Tibial nerve (tissue), 4 donors: ENCODE results near the gene NHSL1. TPM values are rescaled to one million over a fixed set of nuclear protein-coding genes. Genes with fewer than 3 reads are reported as not detected.

Source experiments
- DNase-seq, 2 donors: peaks; one replicate each; pipeline ENCODE4 v3.0.0-alpha.2; 2019; ENCODE audit warnings: low spot score in 2 of 2
- H3K27ac ChIP-seq, 4 donors: fragments of 200-600 bp; sonication (generic) in 3 of 4; one replicate each; pipeline ENCODE4 v1.5.1; 2017 to 2019; ENCODE audit warnings: mild to moderate bottlenecking in 1 of 4
- H3K27me3 ChIP-seq, 2 donors: fragments of 200-600 bp; sonication (generic) in 1 of 2; one replicate each; pipeline versions ENCODE4 v1.5.1 to v1.6.0; 2017 to 2019
- H3K36me3 ChIP-seq, 3 donors: fragments of 200-600 bp; sonication (generic); one replicate each; pipeline ENCODE4 v1.5.1; 2018 to 2019
- H3K4me1 ChIP-seq, 4 donors: fragments of 200-600 bp; sonication (generic) in 3 of 4; one replicate each; pipeline ENCODE4 v1.5.1; 2017 to 2019
- H3K4me3 ChIP-seq, 4 donors: fragments of 200-600 bp; sonication (generic) in 3 of 4; one replicate each; pipeline ENCODE4 v1.5.1; 2017 to 2019; ENCODE audit warnings: mild to moderate bottlenecking in 1 of 4, moderate library complexity in 1 of 4
- H3K9me3 ChIP-seq, 4 donors: fragments of 200-600 bp; sonication (generic) in 3 of 4; one replicate each; pipeline ENCODE4 v1.5.1; 2017 to 2019
- EP300 ChIP-seq, 2 donors: sonication (generic); formaldehyde crosslinking; IDR thresholded peaks; one replicate each; pipeline ENCODE4 v1.6.1; 2017; ENCODE audit warnings: antibody characterized with exemption in 2 of 2, mild to moderate bottlenecking in 1 of 2
- POLR2A ChIP-seq, 2 donors: fragments of 450-650 bp; IDR thresholded peaks; one replicate each; pipeline ENCODE4 v1.6.1; 2017; ENCODE audit warnings: antibody characterized with exemption in 2 of 2, mild to moderate bottlenecking in 2 of 2, moderate library complexity in 2 of 2
- WGBS, 2 donors: methylation state at CpG; one replicate each; pipeline ENCODE4 v1.1.5; 2018; 5-methylcytosine and 5-hydroxymethylcytosine counted together
- total RNA-seq, 4 donors: library from RNA; depleted of rRNA; stranded (reverse); fragments of >200 nt; gene quantifications; one replicate each; pipeline ENCODE4 v1.1.0, GENCODE V29; 2016
- TF ChIP-seq, protein P1 (sequence below), 5 experiments: fragments of 200-600 bp in 3 of 5; fragments of 450-650 bp in 2 of 5; sonication (generic) in 3 of 5; IDR thresholded peaks; one replicate each; pipeline ENCODE4 v1.5.1; 2016 to 2019; ENCODE audit warnings: antibody characterized with exemption in 5 of 5, mild to moderate bottlenecking in 3 of 5, moderate library complexity in 2 of 5

NHSL1 gene
- total RNA-seq, 4 donors from 2014 or later, result 8.6 to 17.3 (median 12.6) TPM

DNA sequence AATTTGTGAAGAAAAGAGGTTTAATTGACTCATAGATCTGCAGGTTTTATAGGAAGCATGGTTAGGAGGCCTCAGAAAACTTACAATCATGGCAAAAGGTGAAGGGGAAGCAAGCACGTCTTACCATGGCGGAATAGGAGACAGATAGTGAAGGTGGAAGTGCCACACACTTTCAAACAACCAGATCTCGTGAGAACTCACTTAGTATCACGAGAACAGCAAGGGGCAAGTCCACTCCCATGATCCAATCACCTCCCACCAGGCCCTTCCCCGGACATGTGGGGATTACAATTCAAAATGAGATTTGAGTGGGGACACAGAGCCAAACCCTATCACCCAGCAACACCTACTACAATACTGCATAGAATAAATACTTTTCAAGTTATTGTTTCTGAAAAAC, 102.6 kb downstream of the NHSL1 start:
- H3K27ac ChIP-seq, result no peak overlapping the region
- no peaks in the 10 kb centered on the region for H3K27me3 ChIP-seq
- DNase-seq, result no peak
- H3K4me1 ChIP-seq, result no peaks in the 10 kb centered on the region
- H3K4me3 ChIP-seq, result no peak overlapping the region
- 85 to 90% methylated on average over 5 of the region's 5 CpGs for WGBS, 2 donors
- TF ChIP-seq, protein P1, sequence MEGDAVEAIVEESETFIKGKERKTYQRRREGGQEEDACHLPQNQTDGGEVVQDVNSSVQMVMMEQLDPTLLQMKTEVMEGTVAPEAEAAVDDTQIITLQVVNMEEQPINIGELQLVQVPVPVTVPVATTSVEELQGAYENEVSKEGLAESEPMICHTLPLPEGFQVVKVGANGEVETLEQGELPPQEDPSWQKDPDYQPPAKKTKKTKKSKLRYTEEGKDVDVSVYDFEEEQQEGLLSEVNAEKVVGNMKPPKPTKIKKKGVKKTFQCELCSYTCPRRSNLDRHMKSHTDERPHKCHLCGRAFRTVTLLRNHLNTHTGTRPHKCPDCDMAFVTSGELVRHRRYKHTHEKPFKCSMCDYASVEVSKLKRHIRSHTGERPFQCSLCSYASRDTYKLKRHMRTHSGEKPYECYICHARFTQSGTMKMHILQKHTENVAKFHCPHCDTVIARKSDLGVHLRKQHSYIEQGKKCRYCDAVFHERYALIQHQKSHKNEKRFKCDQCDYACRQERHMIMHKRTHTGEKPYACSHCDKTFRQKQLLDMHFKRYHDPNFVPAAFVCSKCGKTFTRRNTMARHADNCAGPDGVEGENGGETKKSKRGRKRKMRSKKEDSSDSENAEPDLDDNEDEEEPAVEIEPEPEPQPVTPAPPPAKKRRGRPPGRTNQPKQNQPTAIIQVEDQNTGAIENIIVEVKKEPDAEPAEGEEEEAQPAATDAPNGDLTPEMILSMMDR (IDR thresholded peaks at IDR 0.05), result no peak
- TF ChIP-seq POLR2A (IDR thresholded peaks at IDR 0.05), result no peak
- TF ChIP-seq EP300 (IDR thresholded peaks at IDR 0.05), result no peak
- no peaks in the 10 kb centered on the region for H3K36me3 ChIP-seq
- no peaks in the 10 kb centered on the region for H3K9me3 ChIP-seq

DNA sequence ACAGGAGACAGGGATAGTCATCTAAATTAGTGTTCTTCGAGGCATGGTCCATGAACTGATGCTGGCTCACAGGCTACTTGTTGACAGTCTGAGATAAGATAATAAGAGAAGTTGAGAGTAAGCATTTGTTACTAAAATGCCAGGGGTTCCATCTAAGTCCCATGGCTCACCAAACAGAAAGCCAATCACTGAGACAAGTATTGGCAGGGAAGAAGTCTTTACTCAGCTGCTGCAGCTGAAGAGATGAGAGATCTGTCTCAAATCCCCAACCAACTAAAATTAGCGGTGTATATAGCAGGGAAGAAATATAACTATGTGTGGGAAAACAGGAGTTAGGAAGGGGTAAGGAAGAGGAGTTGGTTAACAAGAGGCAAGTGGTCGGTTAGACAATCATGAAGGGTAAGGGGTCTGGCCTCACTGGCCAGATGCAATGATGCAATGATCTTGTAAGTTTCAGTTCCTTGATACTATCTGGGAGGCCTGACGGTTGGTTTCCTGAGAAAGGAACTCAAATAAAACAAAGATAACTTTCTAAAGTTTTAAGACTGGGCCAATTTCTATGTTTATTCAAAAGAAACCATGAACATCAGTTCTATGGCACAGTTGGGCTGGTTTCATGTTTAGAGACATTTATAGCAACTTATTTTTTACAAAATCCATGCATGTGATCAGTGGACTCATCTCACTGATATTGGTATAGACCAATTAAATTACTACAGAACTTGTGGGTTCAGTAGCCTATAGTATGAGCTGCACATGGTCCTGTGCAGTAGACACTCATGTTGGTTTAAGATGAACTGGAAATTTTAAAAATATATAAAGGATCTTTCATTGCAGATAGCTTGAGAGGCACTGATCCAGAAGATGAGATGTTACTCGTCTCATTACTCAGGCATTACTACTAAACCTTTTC, 105.2 kb downstream of the NHSL1 start:
- Histone ChIP-seq H3K27me3 (no peaks in the 10 kb centered on the region), H3K4me1 (no peaks in the 10 kb centered on the region), H3K9me3 (no peaks in the 10 kb centered on the region), H3K36me3 (no peaks in the 10 kb centered on the region), H3K4me3 (no peak overlapping the region), H3K27ac (no peak overlapping the region)
- no peak for DNase-seq
- 62 to 76% methylated on average over 5 of the region's 5 CpGs for WGBS, 2 donors
- TF ChIP-seq, protein P1 (IDR thresholded peaks at IDR 0.05), result no peak
- TF ChIP-seq POLR2A (IDR thresholded peaks at IDR 0.05), result no peak
- no peak for TF ChIP-seq EP300 (IDR thresholded peaks at IDR 0.05)

DNA sequence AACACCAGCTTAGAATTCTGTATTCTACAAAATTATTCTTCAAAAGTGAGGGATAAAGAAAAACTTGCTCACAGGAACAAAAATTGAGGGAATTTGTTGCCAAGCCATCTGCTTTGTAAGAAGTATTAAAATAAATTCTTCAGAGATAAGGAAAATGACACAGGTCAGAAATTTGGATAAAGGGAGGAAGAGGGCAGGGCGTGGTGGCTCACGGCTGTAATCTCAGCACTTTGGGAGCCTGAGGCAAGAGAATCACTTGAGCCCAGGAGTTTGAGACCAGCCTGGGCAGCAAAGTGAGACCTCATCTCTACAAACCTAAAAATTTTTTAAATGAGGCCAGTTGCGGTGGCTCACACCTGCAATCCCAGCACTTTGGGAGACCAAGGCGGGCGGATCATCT, 109.7 kb downstream of the NHSL1 start:
- TF ChIP-seq POLR2A (IDR thresholded peaks at IDR 0.05), result no peak
- TF ChIP-seq, protein P1 (IDR thresholded peaks at IDR 0.05), result no peak
- TF ChIP-seq EP300 (IDR thresholded peaks at IDR 0.05), result no peak
- no peaks in the 10 kb centered on the region for H3K9me3 ChIP-seq
- DNase-seq, result no peak
- H3K4me1 ChIP-seq, result no peaks in the 10 kb centered on the region
- no peaks in the 10 kb centered on the region for H3K27me3 ChIP-seq
- H3K36me3 ChIP-seq, result no peaks in the 10 kb centered on the region
- no peak overlapping the region for H3K27ac ChIP-seq
- 86 to 88% methylated on average over 5 of the region's 5 CpGs for WGBS, 2 donors
- no peak overlapping the region for H3K4me3 ChIP-seq

DNA sequence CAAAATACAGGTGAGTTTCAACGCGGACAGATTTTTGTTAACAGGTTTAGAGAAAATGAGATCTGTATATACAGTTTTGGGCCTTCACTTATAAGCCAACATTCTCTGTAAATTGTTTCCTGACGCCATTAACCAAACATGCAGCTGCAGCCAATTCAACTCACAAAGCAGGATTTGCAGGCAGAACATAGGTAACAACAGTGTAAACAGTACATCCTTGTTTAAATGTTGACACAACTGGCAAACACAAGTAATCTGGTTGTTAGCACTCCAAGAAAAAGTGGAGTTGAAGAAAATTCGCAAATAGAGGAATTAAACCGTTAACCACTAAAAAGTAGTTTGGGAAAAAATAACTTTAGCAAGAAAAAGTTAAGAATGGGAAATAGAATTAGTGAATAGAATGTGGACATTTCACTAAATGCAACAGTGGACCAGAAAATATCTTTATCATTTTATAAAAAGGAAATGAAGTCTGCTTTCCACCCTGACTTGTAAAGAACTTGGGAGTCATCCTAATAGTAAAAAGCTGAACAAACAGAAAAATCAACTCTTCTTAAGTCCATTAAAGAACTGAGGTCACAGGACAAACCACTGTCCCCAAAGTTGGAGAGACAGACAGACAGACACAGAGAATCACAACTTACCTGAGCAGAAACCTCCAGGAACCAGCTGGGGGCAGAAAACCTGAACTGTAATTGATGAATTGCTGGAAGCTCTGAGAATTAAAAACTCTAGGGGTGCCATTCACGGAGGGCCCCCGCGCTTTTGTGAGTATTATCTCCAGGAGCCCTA, 111.5 kb downstream of the NHSL1 start:
- TF ChIP-seq EP300 (IDR thresholded peaks at IDR 0.05) (no peak), POLR2A (IDR thresholded peaks at IDR 0.05) (no peak)
- TF ChIP-seq, protein P1 (IDR thresholded peaks at IDR 0.05), result no peak
- Histone ChIP-seq H3K4me1 (no peaks in the 10 kb centered on the region), H3K27me3 (no peaks in the 10 kb centered on the region), H3K27ac (no peak overlapping the region), H3K36me3 (no peaks in the 10 kb centered on the region), H3K9me3 (no peaks in the 10 kb centered on the region), H3K4me3 (no peak overlapping the region)
- no peak for DNase-seq
- 71 to 74% methylated on average over 8 of the region's 8 CpGs for WGBS, 2 donors

DNA sequence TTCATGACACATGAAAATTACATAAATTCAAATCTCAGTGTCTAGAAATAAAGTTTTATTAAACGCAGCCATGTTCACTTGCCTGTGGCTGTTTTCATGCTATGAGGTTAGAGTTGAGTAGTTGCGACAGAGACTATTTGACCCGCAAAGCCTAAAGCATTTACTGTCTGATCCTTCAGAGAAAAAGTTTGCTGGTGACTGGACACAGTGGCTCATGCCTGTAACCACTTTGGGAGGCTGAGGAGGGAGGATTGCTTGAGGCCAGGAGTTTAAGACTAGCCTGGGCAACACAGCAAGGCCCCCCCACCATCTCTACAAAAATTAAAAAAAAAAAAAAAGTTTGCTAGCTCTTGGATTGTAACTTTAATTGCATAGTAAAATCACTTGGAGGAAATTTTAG, 112.4 kb downstream of the NHSL1 start:
- no peak for TF ChIP-seq EP300 (IDR thresholded peaks at IDR 0.05)
- TF ChIP-seq POLR2A (IDR thresholded peaks at IDR 0.05), result no peak
- TF ChIP-seq, protein P1 (IDR thresholded peaks at IDR 0.05), result no peak
- Histone ChIP-seq H3K36me3 (no peaks in the 10 kb centered on the region), H3K4me1 (no peaks in the 10 kb centered on the region), H3K9me3 (no peaks in the 10 kb centered on the region), H3K4me3 (no peak overlapping the region), H3K27ac (no peak overlapping the region), H3K27me3 (no peaks in the 10 kb centered on the region)
- DNase-seq, result no peak
- 93 to 96% methylated on average over 3 of the region's 3 CpGs for WGBS, 2 donors
